Measurements from ENCODE around the gene SF3A2. TPM values are rescaled to one million over a fixed set of nuclear protein-coding genes. Genes with fewer than 3 reads are reported as not detected.

Gene SF3A2
- total and polyA plus RNA-seq, 4 donors: 23.8 to 64.9 (median 59.1) TPM

DNA sequence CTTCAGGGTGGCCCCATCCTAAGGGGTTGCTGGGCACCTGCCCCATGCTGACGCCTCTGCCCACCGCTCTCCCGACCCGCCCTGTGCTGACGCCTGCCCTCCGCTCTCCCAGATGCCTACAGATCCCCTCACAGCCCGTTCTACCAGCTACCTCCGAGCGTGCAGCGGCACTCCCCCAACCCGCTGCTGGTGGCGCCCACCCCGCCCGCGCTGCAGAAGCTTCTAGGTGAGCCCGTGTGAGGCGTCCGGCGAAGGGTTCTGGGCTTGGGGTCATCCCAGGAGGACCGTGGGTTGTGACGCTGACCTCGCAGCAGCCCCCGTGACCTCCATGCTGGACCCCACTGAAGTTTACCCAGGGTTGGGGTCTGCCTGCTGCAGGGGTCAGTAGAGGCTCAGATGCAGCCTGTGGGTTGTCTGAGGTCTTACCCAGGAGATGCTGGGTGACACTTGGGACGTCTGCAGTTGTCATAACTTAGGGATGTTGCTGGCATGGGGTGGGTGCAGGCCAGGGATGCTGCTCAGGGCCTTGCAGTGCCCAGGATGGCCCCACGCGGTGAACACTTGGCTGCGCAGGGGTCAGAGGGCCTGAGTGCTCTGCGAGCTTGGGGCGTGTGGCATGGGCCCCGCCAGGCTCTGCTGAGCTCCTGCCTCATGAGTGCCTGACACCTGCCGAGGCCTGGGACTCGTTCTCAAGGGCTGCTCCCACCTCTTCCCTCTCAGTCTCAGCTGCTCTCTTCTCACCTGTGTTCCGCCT is 25.5 kb upstream of the SF3A2 start:
- Histone ChIP-seq H3K9me3 (ENCODE audit: control insufficient read depth, low read length) (no peaks in the 10 kb centered on the region), H3K4me3 (ENCODE audit: low read length in 2 of 2) (no peak overlapping the region), H3K4me1 (ENCODE audit: control insufficient read depth in 1 of 2, insufficient read depth in 2 of 2, low read length in 2 of 2) (no peaks in the 10 kb centered on the region), H3K27me3 (ENCODE audit: control insufficient read depth in 1 of 2, insufficient read depth in 2 of 2, low read length in 1 of 2) (no peaks in the 10 kb centered on the region), H3K27ac (ENCODE audit: low read depth in 1 of 2, low read length in 2 of 2) (no peak overlapping the region), H3K36me3 (ENCODE audit: control insufficient read depth in 1 of 2, insufficient read depth in 2 of 2, low read length in 1 of 2) (peaks cover 2 to 6% of the 10 kb centered on the region in 2 donors)
- ATAC-seq (ENCODE audit: low FRiP score): no peak
- DNase-seq: no peak
- intact Hi-C loops (cut with DNase I): no loop called here
- 92% methylated on average over 33 of the region's 33 CpGs for WGBS, 2 donors

- WGBS, 2 donors: 92% methylated on average over 20 to 21 of the region's 21 CpGs
- peaks cover 6 to 9% of the 10 kb centered on the region in 2 donors for H3K36me3 ChIP-seq (ENCODE audit: control insufficient read depth in 1 of 2, insufficient read depth in 2 of 2, low read length in 1 of 2)
- H3K27ac ChIP-seq (ENCODE audit: low read depth in 1 of 2, low read length in 2 of 2): no peak overlapping the region
- intact Hi-C loops (cut with DNase I): no loop called here
- H3K27me3 ChIP-seq (ENCODE audit: control insufficient read depth in 1 of 2, insufficient read depth in 2 of 2, low read length in 1 of 2): no peaks in the 10 kb centered on the region
- H3K4me1 ChIP-seq (ENCODE audit: control insufficient read depth in 1 of 2, insufficient read depth in 2 of 2, low read length in 2 of 2): no peaks in the 10 kb centered on the region
- ATAC-seq (ENCODE audit: low FRiP score) (no peak), DNase-seq (no peak)
- H3K9me3 ChIP-seq (ENCODE audit: control insufficient read depth, low read length): no peaks in the 10 kb centered on the region
- no peak overlapping the region for H3K4me3 ChIP-seq (ENCODE audit: low read length in 2 of 2)
These were observed 23.5 kb upstream of the SF3A2 start for GRCh38 chr19:2212861-2213711.

DNA sequence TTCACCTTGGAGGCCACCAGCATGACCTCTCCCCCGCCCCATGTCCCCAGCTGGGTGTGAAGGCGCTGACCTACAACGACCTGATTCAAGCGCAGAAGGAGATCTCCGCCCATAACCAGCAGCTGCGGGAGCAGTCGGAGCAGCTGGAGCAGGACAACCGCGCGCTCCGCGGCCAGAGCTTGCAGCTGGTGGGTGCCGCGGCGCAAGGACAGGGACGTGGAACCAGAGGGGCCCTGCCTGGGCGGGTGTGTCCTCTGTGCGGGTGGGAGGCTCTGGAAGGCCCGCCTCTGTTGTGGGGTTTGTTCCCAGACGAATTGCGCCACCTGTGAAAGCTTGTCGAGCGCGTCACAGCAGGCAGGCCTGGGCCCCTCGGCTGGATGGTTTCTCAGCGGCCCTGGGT is 22.8 kb upstream of the SF3A2 start:
- no peaks in the 10 kb centered on the region for H3K9me3 ChIP-seq (ENCODE audit: control insufficient read depth, low read length)
- no peaks in the 10 kb centered on the region for H3K27me3 ChIP-seq (ENCODE audit: control insufficient read depth in 1 of 2, insufficient read depth in 2 of 2, low read length in 1 of 2)
- WGBS, 2 donors: 81 to 85% methylated on average over 26 of the region's 26 CpGs
- no peaks in the 10 kb centered on the region for H3K4me1 ChIP-seq (ENCODE audit: control insufficient read depth in 1 of 2, insufficient read depth in 2 of 2, low read length in 2 of 2)
- H3K4me3 ChIP-seq (ENCODE audit: low read length in 2 of 2): no peak overlapping the region
- no peak overlapping the region for H3K27ac ChIP-seq (ENCODE audit: low read depth in 1 of 2, low read length in 2 of 2)
- intact Hi-C loops (cut with DNase I): no loop called here
- DNase-seq (no peak), ATAC-seq (ENCODE audit: low FRiP score) (no peak)
- H3K36me3 ChIP-seq (ENCODE audit: control insufficient read depth in 1 of 2, insufficient read depth in 2 of 2, low read length in 1 of 2): peaks cover 6 to 9% of the 10 kb centered on the region in 2 donors

GRCh38 chr19:2214251-2214650 is 22.4 kb upstream of the SF3A2 start:
- Histone ChIP-seq H3K27me3 (ENCODE audit: control insufficient read depth in 1 of 2, insufficient read depth in 2 of 2, low read length in 1 of 2) (no peaks in the 10 kb centered on the region), H3K36me3 (ENCODE audit: control insufficient read depth in 1 of 2, insufficient read depth in 2 of 2, low read length in 1 of 2) (peaks cover 6 to 9% of the 10 kb centered on the region in 2 donors), H3K27ac (ENCODE audit: low read depth in 1 of 2, low read length in 2 of 2) (no peak overlapping the region), H3K9me3 (ENCODE audit: control insufficient read depth, low read length) (no peaks in the 10 kb centered on the region), H3K4me1 (ENCODE audit: control insufficient read depth in 1 of 2, insufficient read depth in 2 of 2, low read length in 2 of 2) (no peaks in the 10 kb centered on the region), H3K4me3 (ENCODE audit: low read length in 2 of 2) (no peak overlapping the region)
- WGBS, 2 donors: 93 to 94% methylated on average over 17 of the region's 17 CpGs
- ATAC-seq (ENCODE audit: low FRiP score) (no peak), DNase-seq (no peak)
- intact Hi-C loops (cut with DNase I): no loop called here

DNA sequence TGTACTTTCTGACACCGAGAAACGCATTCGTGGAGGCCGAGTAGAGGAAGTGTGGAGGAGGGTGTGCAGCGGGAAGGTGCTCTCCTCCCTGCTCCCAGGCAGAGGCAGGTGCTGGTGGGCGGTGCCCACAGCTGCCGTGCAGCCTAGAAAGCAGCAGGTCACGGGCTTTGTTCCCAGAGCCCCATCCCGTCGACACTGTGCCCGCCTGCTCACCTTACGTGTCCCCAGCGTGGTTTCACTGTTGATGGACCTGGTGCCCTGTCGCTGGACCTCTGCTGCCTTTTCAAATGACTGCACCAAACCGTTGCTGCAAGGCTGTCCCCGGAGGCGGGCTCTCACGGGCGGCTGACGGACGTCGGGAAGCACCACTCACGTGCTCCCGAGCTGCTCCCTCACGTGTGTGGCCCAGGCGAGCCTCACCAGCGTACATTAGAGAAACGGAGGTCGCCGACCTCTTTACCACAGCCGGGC is 21.3 kb upstream of the SF3A2 start:
- peaks cover 6 to 9% of the 10 kb centered on the region in 2 donors for H3K36me3 ChIP-seq (ENCODE audit: control insufficient read depth in 1 of 2, insufficient read depth in 2 of 2, low read length in 1 of 2)
- ATAC-seq (ENCODE audit: low FRiP score): no peak
- no peaks in the 10 kb centered on the region for H3K9me3 ChIP-seq (ENCODE audit: control insufficient read depth, low read length)
- no peak overlapping the region for H3K4me3 ChIP-seq (ENCODE audit: low read length in 2 of 2)
- H3K27ac ChIP-seq (ENCODE audit: low read depth in 1 of 2, low read length in 2 of 2): no peak overlapping the region
- H3K4me1 ChIP-seq (ENCODE audit: control insufficient read depth in 1 of 2, insufficient read depth in 2 of 2, low read length in 2 of 2): no peaks in the 10 kb centered on the region
- WGBS, 2 donors: 72 to 78% methylated on average over 31 of the region's 31 CpGs
- intact Hi-C loops (cut with DNase I): no loop called here
- no peak for DNase-seq
- no peaks in the 10 kb centered on the region for H3K27me3 ChIP-seq (ENCODE audit: control insufficient read depth in 1 of 2, insufficient read depth in 2 of 2, low read length in 1 of 2)

DNA sequence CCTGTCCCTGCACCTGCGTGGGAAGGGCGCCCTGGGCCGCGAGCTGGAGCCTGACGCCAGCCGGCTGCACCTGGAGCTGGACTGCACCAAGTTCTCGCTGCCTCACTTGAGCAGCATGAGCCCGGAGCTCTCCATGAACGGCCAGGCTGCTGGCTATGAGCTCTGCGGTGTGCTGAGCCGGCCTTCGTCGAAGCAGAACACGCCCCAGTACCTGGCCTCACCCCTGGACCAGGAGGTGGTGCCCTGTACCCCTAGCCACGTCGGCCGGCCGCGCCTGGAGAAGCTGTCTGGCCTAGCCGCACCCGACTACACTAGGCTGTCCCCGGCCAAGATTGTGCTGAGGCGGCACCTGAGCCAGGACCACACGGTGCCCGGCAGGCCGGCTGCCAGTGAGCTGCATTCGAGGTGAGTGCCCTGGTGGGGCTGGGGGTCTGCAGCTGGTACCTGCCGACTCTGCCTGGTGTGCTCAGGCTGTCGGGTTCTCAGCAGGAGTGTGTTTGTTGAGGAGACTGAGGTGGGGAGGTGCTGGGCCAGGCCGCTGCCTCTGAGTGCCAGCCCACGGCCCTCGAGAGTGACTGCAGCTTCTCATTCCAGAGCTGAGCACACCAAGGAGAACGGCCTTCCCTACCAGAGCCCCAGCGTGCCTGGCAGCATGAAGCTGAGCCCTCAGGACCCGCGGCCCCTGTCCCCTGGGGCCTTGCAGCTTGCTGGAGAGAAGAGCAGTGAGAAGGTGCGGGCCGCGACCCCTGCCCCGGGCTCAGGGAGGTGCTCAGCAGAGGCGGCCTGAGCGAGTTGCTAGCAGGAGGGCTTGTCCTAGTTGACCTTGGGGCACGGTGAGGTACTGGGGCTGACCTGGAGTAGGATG is 20.0 kb upstream of the SF3A2 start:
- ATAC-seq (ENCODE audit: low FRiP score) (no peak), DNase-seq (no peak)
- no peak overlapping the region for H3K4me3 ChIP-seq (ENCODE audit: low read length in 2 of 2)
- H3K27ac ChIP-seq (ENCODE audit: low read depth in 1 of 2, low read length in 2 of 2): no peak overlapping the region
- H3K27me3 ChIP-seq (ENCODE audit: control insufficient read depth in 1 of 2, insufficient read depth in 2 of 2, low read length in 1 of 2): no peaks in the 10 kb centered on the region
- intact Hi-C loops (cut with DNase I): no loop called here
- peaks cover 2 to 9% of the 10 kb centered on the region in 2 donors for H3K36me3 ChIP-seq (ENCODE audit: control insufficient read depth in 1 of 2, insufficient read depth in 2 of 2, low read length in 1 of 2)
- no peaks in the 10 kb centered on the region for H3K9me3 ChIP-seq (ENCODE audit: control insufficient read depth, low read length)
- no peaks in the 10 kb centered on the region for H3K4me1 ChIP-seq (ENCODE audit: control insufficient read depth in 1 of 2, insufficient read depth in 2 of 2, low read length in 2 of 2)
- WGBS, 2 donors: 95 to 96% methylated on average over 43 of the region's 43 CpGs

DNA sequence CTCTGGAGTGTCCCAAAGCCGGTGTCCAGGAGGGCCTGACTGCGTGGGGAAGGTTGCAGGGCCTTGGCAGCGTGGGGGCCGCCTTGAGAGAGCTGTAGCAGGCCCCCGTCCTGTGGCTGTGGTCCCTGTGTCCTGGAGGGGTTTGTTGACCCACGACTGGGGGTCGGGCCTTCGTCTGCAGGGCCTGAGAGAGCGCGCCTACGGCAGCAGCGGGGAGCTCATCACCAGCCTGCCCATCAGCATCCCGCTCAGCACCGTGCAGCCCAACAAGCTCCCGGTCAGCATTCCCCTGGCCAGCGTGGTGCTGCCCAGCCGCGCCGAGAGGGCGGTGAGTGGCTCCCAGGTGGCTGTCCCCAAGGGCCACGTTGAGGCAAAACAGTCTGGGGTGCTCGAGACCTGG is 19.0 kb upstream of the SF3A2 start:
- intact Hi-C loops (cut with DNase I): no loop called here
- Histone ChIP-seq H3K9me3 (ENCODE audit: control insufficient read depth, low read length) (no peaks in the 10 kb centered on the region), H3K4me3 (ENCODE audit: low read length in 2 of 2) (no peak overlapping the region), H3K27me3 (ENCODE audit: control insufficient read depth in 1 of 2, insufficient read depth in 2 of 2, low read length in 1 of 2) (no peaks in the 10 kb centered on the region), H3K27ac (ENCODE audit: low read depth in 1 of 2, low read length in 2 of 2) (no peak overlapping the region), H3K4me1 (ENCODE audit: control insufficient read depth in 1 of 2, insufficient read depth in 2 of 2, low read length in 2 of 2) (no peaks in the 10 kb centered on the region), H3K36me3 (ENCODE audit: control insufficient read depth in 1 of 2, insufficient read depth in 2 of 2, low read length in 1 of 2) (peaks cover 0 to 9% of the 10 kb centered on the region in 2 donors)
- ATAC-seq (ENCODE audit: low FRiP score) (no peak), DNase-seq (no peak)
- WGBS, 2 donors: 96 to 97% methylated on average over 22 of the region's 22 CpGs

DNA sequence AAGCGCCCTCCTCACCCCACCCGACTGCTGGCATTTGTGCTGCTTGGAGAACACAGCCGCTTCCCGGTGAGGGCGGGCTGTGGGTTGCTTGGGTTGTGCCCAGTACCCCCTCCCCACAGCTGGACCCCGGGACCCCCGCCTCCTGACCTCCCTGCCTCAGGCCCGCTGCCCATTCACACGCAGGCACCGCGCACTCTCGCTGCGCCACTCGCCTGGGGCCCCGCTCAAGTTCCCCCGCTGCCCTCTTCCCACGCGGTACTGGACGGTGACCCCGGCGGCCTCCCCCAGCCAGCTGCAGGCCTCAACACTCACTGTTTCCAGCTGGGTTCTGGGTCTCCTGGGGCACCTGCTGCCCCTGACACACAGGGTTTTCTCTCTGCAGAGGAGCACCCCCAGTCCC is 16.9 kb upstream of the SF3A2 start:
- ATAC-seq (ENCODE audit: low FRiP score) (no peak), DNase-seq (no peak)
- Histone ChIP-seq H3K9me3 (ENCODE audit: control insufficient read depth, low read length) (no peaks in the 10 kb centered on the region), H3K27ac (ENCODE audit: low read depth in 1 of 2, low read length in 2 of 2) (no peak overlapping the region), H3K4me1 (ENCODE audit: control insufficient read depth in 1 of 2, insufficient read depth in 2 of 2, low read length in 2 of 2) (no peaks in the 10 kb centered on the region), H3K4me3 (ENCODE audit: low read length in 2 of 2) (no peak overlapping the region), H3K27me3 (ENCODE audit: control insufficient read depth in 1 of 2, insufficient read depth in 2 of 2, low read length in 1 of 2) (no peaks in the 10 kb centered on the region), H3K36me3 (ENCODE audit: control insufficient read depth in 1 of 2, insufficient read depth in 2 of 2, low read length in 1 of 2) (peaks cover 0 to 7% of the 10 kb centered on the region in 2 donors)
- intact Hi-C loops (cut with DNase I): no loop called here
- 91 to 94% methylated on average over 19 to 21 of the region's 21 CpGs for WGBS, 2 donors

All from aorta (tissue), 5 donors.